Measurements from ENCODE around the gene MEGF6. TPM values are rescaled to one million over a fixed set of nuclear protein-coding genes. Genes with fewer than 3 reads are reported as not detected.
A peak's percentile ranks its signal among the peaks of the same experiment; 100 is the strongest.

MEGF6 gene
- total and polyA plus RNA-seq, 2 of the 8 experiments (the other 6 are each of a cell fraction or from before 2014, with no cell fraction given) = 4.1 to 14.8 TPM

GRCh38 chr1:3618881-3619671 lies 7.8 kb upstream of the MEGF6 start (continued):
- TF ChIP-seq CHD7 (IDR thresholded peaks at IDR 0.05; ENCODE audit: insufficient replicate concordance, low read length) (no peak), TEAD4 (IDR thresholded peaks at IDR 0.05; ENCODE audit: low read depth, low read length) (0 out of 2 replicates have a peak, but pooled peaks have one; percentile 29), SIX5 (IDR thresholded peaks at IDR 0.05; ENCODE audit: low read depth, low read length) (no peak), SRF (IDR thresholded peaks at IDR 0.05; ENCODE audit: low read depth, low read length) (no peak), RFX5 (IDR thresholded peaks at IDR 0.05; ENCODE audit: borderline replicate concordance, low read depth, low read length) (no peak), CEBPB (IDR thresholded peaks at IDR 0.05; ENCODE audit: low read depth, low read length) (0 out of 2 replicates have a peak, but pooled peaks have one; percentile 16), TAF7 (optimal IDR thresholded peaks at IDR 0.05; ENCODE audit: borderline replicate concordance, low read depth, low read length) (no peak), JUN (IDR thresholded peaks at IDR 0.05; ENCODE audit: low read depth, low read length) (no peak), MAFK (IDR thresholded peaks at IDR 0.05; ENCODE audit: low read depth, low read length) (no peak), GABPA (IDR thresholded peaks at IDR 0.05; ENCODE audit: borderline replicate concordance, insufficient read depth, low read length) (no peak)

All from H1 (cell line).